Measurements from ENCODE around the gene TUBGCP2.

TUBGCP2 gene

DNA sequence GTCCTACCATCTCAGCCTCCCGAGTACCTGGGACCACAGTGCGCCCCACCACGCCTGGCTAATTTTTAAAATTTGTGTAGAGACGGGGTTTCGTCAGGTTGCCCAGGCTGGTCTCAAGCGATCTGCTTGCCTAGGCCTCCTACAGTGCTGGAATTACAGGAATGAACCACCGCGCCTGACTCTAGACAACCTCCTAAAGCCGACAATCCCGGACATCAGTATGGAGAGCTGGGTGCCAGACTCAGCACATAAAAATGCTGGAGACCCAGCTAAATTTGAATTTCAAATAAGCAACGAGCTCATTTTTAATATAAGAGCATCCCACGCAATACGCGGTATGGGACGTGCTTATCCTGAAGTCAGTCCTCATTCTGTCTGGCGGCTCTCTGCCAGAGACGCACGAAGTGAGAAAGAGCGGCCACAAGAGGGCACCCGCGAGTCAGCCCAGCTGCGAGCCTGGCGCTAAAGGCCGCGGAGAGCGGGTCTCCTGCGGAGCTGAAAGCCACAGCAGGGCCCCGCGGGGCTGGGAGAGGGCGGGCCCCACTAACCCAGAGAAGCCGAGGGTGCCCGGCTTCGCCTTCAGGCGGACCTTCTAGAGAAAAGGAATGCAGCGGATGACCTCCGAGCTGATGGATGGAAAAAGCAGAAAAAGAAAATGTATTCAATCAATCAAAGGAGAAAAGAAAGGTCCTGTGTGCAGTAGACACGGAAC is 21.0 kb upstream of the TUBGCP2 start (continued):
- TF ChIP-seq HOXA7 (CRISPR knock-in tag; IDR thresholded peaks at IDR 0.05; ENCODE audit: borderline replicate concordance) (no peak), ZBTB17 (tag by site-specific recombination; IDR thresholded peaks at IDR 0.05) (peak; percentile 75; the same call in 1 of the 2 replicates), ZBTB48 (tag by site-specific recombination; IDR thresholded peaks at IDR 0.05) (no peak), ZNF416 (tag by site-specific recombination; IDR thresholded peaks at IDR 0.05) (no peak), ZNF184 (tag by site-specific recombination; IDR thresholded peaks at IDR 0.05) (no peak), ZNF248 (tag by site-specific recombination; IDR thresholded peaks at IDR 0.05) (no peak), ZNF776 (tag by site-specific recombination; IDR thresholded peaks at IDR 0.05; ENCODE audit: borderline replicate concordance) (no peak), ZBTB8A (tag by site-specific recombination; IDR thresholded peaks at IDR 0.05) (peak; percentile 89), ZNF843 (tag by site-specific recombination; IDR thresholded peaks at IDR 0.05) (no peak), ZNF473 (tag by site-specific recombination; IDR thresholded peaks at IDR 0.05) (no peak), ZNF626 (tag by site-specific recombination; IDR thresholded peaks at IDR 0.05) (no peak), SP2 (tag by site-specific recombination; IDR thresholded peaks at IDR 0.05) (peak; percentile 13; the same call in 1 of the 2 replicates), ZNF629 (tag by site-specific recombination; IDR thresholded peaks at IDR 0.05) (peak; percentile 46; the same call in 1 of the 2 replicates), ZNF266 (tag by site-specific recombination; IDR thresholded peaks at IDR 0.05; ENCODE audit: low read depth) (no peak), ZNF10 (tag by site-specific recombination; IDR thresholded peaks at IDR 0.05) (no peak)
- TF ChIP-seq, protein P1, sequence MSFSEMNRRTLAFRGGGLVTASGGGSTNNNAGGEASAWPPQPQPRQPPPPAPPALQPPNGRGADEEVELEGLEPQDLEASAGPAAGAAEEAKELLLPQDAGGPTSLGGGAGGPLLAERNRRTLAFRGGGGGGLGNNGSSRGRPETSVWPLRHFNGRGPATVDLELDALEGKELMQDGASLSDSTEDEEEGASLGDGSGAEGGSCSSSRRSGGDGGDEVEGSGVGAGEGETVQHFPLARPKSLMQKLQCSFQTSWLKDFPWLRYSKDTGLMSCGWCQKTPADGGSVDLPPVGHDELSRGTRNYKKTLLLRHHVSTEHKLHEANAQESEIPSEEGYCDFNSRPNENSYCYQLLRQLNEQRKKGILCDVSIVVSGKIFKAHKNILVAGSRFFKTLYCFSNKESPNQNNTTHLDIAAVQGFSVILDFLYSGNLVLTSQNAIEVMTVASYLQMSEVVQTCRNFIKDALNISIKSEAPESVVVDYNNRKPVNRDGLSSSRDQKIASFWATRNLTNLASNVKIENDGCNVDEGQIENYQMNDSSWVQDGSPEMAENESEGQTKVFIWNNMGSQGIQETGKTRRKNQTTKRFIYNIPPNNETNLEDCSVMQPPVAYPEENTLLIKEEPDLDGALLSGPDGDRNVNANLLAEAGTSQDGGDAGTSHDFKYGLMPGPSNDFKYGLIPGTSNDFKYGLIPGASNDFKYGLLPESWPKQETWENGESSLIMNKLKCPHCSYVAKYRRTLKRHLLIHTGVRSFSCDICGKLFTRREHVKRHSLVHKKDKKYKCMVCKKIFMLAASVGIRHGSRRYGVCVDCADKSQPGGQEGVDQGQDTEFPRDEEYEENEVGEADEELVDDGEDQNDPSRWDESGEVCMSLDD (tag by site-specific recombination; IDR thresholded peaks at IDR 0.05): no peak
- TF ChIP-seq, protein P2, sequence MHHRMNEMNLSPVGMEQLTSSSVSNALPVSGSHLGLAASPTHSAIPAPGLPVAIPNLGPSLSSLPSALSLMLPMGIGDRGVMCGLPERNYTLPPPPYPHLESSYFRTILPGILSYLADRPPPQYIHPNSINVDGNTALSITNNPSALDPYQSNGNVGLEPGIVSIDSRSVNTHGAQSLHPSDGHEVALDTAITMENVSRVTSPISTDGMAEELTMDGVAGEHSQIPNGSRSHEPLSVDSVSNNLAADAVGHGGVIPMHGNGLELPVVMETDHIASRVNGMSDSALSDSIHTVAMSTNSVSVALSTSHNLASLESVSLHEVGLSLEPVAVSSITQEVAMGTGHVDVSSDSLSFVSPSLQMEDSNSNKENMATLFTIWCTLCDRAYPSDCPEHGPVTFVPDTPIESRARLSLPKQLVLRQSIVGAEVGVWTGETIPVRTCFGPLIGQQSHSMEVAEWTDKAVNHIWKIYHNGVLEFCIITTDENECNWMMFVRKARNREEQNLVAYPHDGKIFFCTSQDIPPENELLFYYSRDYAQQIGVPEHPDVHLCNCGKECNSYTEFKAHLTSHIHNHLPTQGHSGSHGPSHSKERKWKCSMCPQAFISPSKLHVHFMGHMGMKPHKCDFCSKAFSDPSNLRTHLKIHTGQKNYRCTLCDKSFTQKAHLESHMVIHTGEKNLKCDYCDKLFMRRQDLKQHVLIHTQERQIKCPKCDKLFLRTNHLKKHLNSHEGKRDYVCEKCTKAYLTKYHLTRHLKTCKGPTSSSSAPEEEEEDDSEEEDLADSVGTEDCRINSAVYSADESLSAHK (tag by site-specific recombination; IDR thresholded peaks at IDR 0.05): no peak
- TF ChIP-seq, protein P3, sequence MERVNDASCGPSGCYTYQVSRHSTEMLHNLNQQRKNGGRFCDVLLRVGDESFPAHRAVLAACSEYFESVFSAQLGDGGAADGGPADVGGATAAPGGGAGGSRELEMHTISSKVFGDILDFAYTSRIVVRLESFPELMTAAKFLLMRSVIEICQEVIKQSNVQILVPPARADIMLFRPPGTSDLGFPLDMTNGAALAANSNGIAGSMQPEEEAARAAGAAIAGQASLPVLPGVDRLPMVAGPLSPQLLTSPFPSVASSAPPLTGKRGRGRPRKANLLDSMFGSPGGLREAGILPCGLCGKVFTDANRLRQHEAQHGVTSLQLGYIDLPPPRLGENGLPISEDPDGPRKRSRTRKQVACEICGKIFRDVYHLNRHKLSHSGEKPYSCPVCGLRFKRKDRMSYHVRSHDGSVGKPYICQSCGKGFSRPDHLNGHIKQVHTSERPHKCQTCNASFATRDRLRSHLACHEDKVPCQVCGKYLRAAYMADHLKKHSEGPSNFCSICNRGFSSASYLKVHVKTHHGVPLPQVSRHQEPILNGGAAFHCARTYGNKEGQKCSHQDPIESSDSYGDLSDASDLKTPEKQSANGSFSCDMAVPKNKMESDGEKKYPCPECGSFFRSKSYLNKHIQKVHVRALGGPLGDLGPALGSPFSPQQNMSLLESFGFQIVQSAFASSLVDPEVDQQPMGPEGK (tag by site-specific recombination; IDR thresholded peaks at IDR 0.05): peak; percentile 42; the same call in 1 of the 2 replicates
- TF ChIP-seq, protein P4, sequence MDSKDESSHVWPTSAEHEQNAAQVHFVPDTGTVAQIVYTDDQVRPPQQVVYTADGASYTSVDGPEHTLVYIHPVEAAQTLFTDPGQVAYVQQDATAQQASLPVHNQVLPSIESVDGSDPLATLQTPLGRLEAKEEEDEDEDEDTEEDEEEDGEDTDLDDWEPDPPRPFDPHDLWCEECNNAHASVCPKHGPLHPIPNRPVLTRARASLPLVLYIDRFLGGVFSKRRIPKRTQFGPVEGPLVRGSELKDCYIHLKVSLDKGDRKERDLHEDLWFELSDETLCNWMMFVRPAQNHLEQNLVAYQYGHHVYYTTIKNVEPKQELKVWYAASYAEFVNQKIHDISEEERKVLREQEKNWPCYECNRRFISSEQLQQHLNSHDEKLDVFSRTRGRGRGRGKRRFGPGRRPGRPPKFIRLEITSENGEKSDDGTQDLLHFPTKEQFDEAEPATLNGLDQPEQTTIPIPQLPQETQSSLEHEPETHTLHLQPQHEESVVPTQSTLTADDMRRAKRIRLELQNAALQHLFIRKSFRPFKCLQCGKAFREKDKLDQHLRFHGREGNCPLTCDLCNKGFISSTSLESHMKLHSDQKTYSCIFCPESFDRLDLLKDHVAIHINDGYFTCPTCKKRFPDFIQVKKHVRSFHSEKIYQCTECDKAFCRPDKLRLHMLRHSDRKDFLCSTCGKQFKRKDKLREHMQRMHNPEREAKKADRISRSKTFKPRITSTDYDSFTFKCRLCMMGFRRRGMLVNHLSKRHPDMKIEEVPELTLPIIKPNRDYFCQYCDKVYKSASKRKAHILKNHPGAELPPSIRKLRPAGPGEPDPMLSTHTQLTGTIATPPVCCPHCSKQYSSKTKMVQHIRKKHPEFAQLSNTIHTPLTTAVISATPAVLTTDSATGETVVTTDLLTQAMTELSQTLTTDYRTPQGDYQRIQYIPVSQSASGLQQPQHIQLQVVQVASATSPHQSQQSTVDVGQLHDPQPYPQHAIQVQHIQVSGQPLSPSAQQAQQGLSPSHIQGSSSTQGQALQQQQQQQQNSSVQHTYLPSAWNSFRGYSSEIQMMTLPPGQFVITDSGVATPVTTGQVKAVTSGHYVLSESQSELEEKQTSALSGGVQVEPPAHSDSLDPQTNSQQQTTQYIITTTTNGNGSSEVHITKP (tag by site-specific recombination; IDR thresholded peaks at IDR 0.05): peak; percentile 92
- TF ChIP-seq, protein P5, sequence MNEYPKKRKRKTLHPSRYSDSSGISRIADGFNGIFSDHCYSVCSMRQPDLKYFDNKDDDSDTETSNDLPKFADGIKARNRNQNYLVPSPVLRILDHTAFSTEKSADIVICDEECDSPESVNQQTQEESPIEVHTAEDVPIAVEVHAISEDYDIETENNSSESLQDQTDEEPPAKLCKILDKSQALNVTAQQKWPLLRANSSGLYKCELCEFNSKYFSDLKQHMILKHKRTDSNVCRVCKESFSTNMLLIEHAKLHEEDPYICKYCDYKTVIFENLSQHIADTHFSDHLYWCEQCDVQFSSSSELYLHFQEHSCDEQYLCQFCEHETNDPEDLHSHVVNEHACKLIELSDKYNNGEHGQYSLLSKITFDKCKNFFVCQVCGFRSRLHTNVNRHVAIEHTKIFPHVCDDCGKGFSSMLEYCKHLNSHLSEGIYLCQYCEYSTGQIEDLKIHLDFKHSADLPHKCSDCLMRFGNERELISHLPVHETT (tag by site-specific recombination; IDR thresholded peaks at IDR 0.05): peak; percentile 51; the same call in 1 of the 2 replicates
- TF ChIP-seq, protein P6, sequence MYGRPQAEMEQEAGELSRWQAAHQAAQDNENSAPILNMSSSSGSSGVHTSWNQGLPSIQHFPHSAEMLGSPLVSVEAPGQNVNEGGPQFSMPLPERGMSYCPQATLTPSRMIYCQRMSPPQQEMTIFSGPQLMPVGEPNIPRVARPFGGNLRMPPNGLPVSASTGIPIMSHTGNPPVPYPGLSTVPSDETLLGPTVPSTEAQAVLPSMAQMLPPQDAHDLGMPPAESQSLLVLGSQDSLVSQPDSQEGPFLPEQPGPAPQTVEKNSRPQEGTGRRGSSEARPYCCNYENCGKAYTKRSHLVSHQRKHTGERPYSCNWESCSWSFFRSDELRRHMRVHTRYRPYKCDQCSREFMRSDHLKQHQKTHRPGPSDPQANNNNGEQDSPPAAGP (tag by site-specific recombination; IDR thresholded peaks at IDR 0.05): 0 out of 2 replicates have a peak, but pooled peaks have one; percentile 58
- TF ChIP-seq, protein P7, sequence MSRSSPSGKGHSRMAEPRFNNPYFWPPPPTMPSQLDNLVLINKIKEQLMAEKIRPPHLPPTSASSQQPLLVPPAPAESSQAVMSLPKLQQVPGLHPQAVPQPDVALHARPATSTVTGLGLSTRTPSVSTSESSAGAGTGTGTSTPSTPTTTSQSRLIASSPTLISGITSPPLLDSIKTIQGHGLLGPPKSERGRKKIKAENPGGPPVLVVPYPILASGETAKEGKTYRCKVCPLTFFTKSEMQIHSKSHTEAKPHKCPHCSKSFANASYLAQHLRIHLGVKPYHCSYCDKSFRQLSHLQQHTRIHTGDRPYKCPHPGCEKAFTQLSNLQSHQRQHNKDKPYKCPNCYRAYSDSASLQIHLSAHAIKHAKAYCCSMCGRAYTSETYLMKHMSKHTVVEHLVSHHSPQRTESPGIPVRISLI (tag by site-specific recombination; IDR thresholded peaks at IDR 0.05): no peak
- TF ChIP-seq, protein P8, sequence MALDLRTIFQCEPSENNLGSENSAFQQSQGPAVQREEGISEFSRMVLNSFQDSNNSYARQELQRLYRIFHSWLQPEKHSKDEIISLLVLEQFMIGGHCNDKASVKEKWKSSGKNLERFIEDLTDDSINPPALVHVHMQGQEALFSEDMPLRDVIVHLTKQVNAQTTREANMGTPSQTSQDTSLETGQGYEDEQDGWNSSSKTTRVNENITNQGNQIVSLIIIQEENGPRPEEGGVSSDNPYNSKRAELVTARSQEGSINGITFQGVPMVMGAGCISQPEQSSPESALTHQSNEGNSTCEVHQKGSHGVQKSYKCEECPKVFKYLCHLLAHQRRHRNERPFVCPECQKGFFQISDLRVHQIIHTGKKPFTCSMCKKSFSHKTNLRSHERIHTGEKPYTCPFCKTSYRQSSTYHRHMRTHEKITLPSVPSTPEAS (tag by site-specific recombination; IDR thresholded peaks at IDR 0.05): no peak

Data from HEK293 (cell line).